ENCODE results near the gene POMT2.

The POMT2 gene

GRCh38 chr14:77314043-77314442 lies 6.6 kb downstream of the POMT2 start (continued):
- no peak for TF ChIP-seq PATZ1 (CRISPR knock-in tag; IDR thresholded peaks at IDR 0.05; ENCODE audit: borderline replicate concordance)

- ATAC-seq, result no peak
Observed at GRCh38 chr14:77313371-77313770, 7.3 kb downstream of the POMT2 start.

GRCh38 chr14:77311217-77311616 lies 9.5 kb downstream of the POMT2 start:
- ATAC-seq, result no peak
- TF ChIP-seq PATZ1 (CRISPR knock-in tag; IDR thresholded peaks at IDR 0.05; ENCODE audit: borderline replicate concordance) (no peak), ZFP30 (CRISPR knock-in tag; IDR thresholded peaks at IDR 0.05) (no peak), ZNF565 (CRISPR knock-in tag; conservative IDR thresholded peaks at IDR 0.05; ENCODE audit: low read depth) (no peak), CSDC2 (CRISPR knock-in tag; IDR thresholded peaks at IDR 0.05) (no peak), CREB5 (CRISPR knock-in tag; IDR thresholded peaks at IDR 0.05; ENCODE audit: low read depth) (no peak), ZNF8 (CRISPR knock-in tag; IDR thresholded peaks at IDR 0.05) (no peak), TSHZ2 (CRISPR knock-in tag; IDR thresholded peaks at IDR 0.05) (no peak), ARNTL (CRISPR knock-in tag; IDR thresholded peaks at IDR 0.05; ENCODE audit: borderline replicate concordance, low read depth) (no peak), POU6F1 (CRISPR knock-in tag; IDR thresholded peaks at IDR 0.05; ENCODE audit: borderline replicate concordance, low read depth) (no peak), CSRNP3 (CRISPR knock-in tag; IDR thresholded peaks at IDR 0.05) (no peak), PPARA (CRISPR knock-in tag; IDR thresholded peaks at IDR 0.05; ENCODE audit: borderline replicate concordance) (no peak), ZFP3 (CRISPR knock-in tag; IDR thresholded peaks at IDR 0.05) (no peak), BACH2 (CRISPR knock-in tag; IDR thresholded peaks at IDR 0.05; ENCODE audit: borderline replicate concordance) (no peak), RARB (CRISPR knock-in tag; IDR thresholded peaks at IDR 0.05) (no peak), TOX (CRISPR knock-in tag; IDR thresholded peaks at IDR 0.05; ENCODE audit: borderline replicate concordance) (no peak), ZNF70 (CRISPR knock-in tag; IDR thresholded peaks at IDR 0.05) (no peak)

More at GRCh38 chr14:77313371-77313770, 7.3 kb downstream of the POMT2 start:
- no peak for TF ChIP-seq TOX (CRISPR knock-in tag; IDR thresholded peaks at IDR 0.05; ENCODE audit: borderline replicate concordance)
- no peak for TF ChIP-seq BACH2 (CRISPR knock-in tag; IDR thresholded peaks at IDR 0.05; ENCODE audit: borderline replicate concordance)
- no peak for TF ChIP-seq GLIS3 (CRISPR knock-in tag; IDR thresholded peaks at IDR 0.05)
- no peak for TF ChIP-seq OSR1 (CRISPR knock-in tag; IDR thresholded peaks at IDR 0.05)
- TF ChIP-seq RARB (CRISPR knock-in tag; IDR thresholded peaks at IDR 0.05), result no peak
- TF ChIP-seq ISL1 (CRISPR knock-in tag; IDR thresholded peaks at IDR 0.05), result no peak
- no peak for TF ChIP-seq ZC3H10 (CRISPR knock-in tag; IDR thresholded peaks at IDR 0.05)
- no peak for TF ChIP-seq PPARA (CRISPR knock-in tag; IDR thresholded peaks at IDR 0.05; ENCODE audit: borderline replicate concordance)
- TF ChIP-seq PATZ1 (CRISPR knock-in tag; IDR thresholded peaks at IDR 0.05; ENCODE audit: borderline replicate concordance), result no peak
- TF ChIP-seq ZFP3 (CRISPR knock-in tag; IDR thresholded peaks at IDR 0.05), result no peak
- no peak for TF ChIP-seq ARNTL (CRISPR knock-in tag; IDR thresholded peaks at IDR 0.05; ENCODE audit: borderline replicate concordance, low read depth)
- TF ChIP-seq CREB5 (CRISPR knock-in tag; IDR thresholded peaks at IDR 0.05; ENCODE audit: low read depth), result no peak

Measured in SK-N-SH treated with all-trans-retinoic acid at 6 μM for 48 hours (cell line).